Occipital lobe (tissue), 3 donors: ENCODE measurements around the gene CBR4. TPM values are rescaled to one million over a fixed set of nuclear protein-coding genes. Genes with fewer than 3 reads are reported as not detected.
A peak's percentile ranks its signal among the peaks of the same experiment; 100 is the strongest.
"Not testable (repeated sequence)": the region's sequence is repeated elsewhere in the genome, so short reads cannot be mapped to it uniquely, and the experiment has no call there.

Source experiments
- DNase-seq: peaks from one replicate; lab custom pipeline; 2025; lab: John Stamatoyannopoulos, UW
- small RNA-seq: library from RNA; depleted of rRNA; stranded (forward); fragments of <200 nt; gene quantifications from one replicate; pipeline ENCODE3, GENCODE V24; 2014
- total RNA-seq: library from RNA; depleted of rRNA; stranded (reverse); fragments of >200 nt; gene quantifications from one replicate; pipeline ENCODE4 v1.2.3, GENCODE V29; 2014

The CBR4 gene
- total RNA-seq, 1 donor from 2014 or later = 43.4 TPM

GRCh38 chr4:168993714-168994510, 16.1 kb downstream of the CBR4 start:
- DNase-seq = no peak

DNA sequence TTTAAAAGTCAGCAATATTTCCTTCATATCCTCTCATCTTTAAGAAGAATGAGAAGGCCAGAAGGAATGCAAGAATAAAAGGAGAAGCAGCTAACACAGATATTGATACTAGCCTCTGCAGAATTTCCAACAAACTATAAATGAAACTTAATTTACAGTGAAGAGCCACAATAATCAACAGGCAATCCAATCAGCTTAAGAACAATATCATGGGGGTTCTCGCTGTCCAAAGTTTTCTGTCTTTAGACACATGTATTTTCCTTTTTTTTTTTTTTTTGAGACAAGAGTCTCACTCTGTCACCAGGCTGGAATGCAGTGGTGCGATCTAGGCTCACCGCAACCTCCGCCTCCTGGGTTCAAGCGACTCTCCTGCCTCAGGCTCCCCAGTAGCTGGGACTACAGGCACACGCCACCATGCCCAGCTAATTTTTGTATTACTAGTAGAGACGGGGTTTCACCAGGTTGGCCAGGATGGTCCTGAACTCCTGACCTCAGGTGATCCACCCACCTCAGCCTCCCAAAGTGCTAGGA, 17.0 kb downstream of the CBR4 start:
- DNase-seq = not testable (repeated sequence)

- no peak for DNase-seq
Measured at GRCh38 chr4:168981942-168982341, 28.1 kb downstream of the CBR4 start.

DNA sequence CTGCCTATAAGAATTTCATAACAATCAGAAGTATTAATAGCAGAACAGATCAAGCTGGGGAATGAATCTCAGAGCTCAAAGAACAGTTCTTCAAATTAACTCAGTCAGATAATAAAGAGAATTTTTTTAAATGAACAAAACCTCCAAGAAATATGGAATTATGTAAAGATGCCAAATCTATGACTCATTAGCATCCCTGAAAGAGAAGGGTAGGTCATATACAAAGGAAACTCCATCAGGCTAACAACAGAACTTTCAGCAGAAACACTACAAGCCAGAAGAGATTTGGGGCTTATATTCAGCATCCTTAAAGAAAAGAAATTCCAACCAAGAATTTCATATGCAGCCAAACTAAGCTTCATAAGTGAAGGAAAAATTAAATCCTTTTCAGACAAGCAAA, 28.6 kb downstream of the CBR4 start:
- no peak for DNase-seq

DNA sequence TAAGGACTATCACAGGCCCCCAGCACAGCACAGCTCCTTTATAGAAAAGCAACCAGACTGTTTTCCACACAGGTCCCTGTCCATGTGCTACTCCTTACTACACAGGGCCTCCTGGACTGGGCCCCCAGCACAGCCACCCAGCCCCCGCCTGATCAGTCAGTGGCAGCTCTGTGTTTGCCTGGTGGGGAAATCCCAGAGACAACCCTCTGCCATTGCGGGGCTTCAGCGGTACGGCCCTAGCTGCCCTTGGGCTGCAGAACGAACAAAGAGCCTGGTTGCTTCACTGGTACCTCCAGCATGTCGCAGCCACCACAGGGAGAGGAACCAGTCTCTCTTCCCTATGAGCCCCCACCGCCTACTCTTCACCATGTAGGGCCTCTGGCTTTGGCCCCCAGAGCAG, 30.7 kb downstream of the CBR4 start:
- no peak for DNase-seq

- no peak for DNase-seq
Measured at GRCh38 chr4:168978001-168978700, 31.9 kb downstream of the CBR4 start.

- no peak for DNase-seq
Measured at GRCh38 chr4:168972596-168972995, 37.5 kb downstream of the CBR4 start.

DNA sequence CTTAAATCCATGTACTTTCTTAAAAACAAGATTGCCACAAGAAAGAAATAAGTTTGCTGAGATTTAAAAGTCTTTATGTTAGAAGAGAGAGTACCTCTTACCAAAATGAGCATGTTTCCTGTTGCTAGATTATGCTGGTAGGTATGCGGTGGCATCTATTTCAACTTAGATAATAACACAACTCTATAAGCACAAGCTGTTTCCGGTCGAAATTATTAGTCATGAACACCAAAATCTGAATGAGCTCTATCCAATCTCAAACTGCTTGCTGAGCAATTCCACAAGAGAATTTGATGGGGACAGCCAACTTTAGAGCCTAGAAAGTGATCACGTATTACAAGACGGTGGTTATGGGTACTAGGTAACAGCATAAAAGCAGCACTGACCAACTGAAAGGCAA, 49.3 kb downstream of the CBR4 start:
- no peak for DNase-seq

- no peak for DNase-seq
Measured at GRCh38 chr4:168955674-168956073, 54.4 kb downstream of the CBR4 start.

DNA sequence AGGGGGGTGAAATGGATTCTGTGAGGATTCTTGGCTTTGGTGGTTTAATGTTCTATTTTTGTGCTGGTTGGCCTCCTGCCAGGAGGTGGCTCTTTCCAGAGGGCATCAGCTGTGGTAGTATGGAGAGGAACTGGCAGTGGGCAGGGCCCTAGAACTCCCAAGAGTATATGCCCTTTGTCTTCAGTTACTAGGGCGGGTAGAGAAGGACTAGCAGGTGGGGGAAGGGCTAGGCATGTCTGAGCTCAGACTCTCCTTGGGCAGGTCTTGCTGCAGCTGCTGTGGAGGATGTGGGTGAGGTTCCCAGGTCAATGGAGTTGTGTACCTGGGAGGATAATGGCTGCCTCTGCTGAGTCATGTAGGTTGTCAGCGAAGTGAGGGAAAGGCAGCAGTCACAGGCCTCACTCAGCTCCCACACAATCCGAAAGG, 57.2 kb downstream of the CBR4 start:
- DNase-seq = not testable (repeated sequence)

- DNase-seq = no peak
Measured at GRCh38 chr4:168945291-168945690, 64.8 kb downstream of the CBR4 start.

GRCh38 chr4:168942985-168943384, 67.1 kb downstream of the CBR4 start:
- no peak for DNase-seq

Small RNAs within 50 kb of the gene (small RNA-seq; reads per million reads assigned to genes)
- gene RNY4P17 = 11.1 reads per million, percentile 92 among the genes with 10 or more reads in this experiment
